ENCODE results near the gene TBX3.

GRCh38 chr12:114697741-114698565 is 14.0 kb upstream of the TBX3 start:
- TF ChIP-seq CTCF (IDR thresholded peaks at IDR 0.05): no peak
- no peak for TF ChIP-seq POLR2A (IDR thresholded peaks at IDR 0.05)

Data from testis (tissue), 2 donors.